Epithelial cell of proximal tubule (primary cell): ENCODE data around the gene CDC14A. TPM values are rescaled to one million over a fixed set of nuclear protein-coding genes. Genes with fewer than 3 reads are reported as not detected.

Experiments
- DNase-seq: peaks from one replicate; pipeline ENCODE4 v3.0.0-alpha.2; 2011; ENCODE audit warnings: low read depth
- H3K4me3 ChIP-seq: 2 replicates; pipeline ENCODE4 v1.5.1; 2011; ENCODE audit warnings: low read depth, mild to moderate bottlenecking, low read length
- total RNA-seq: library from RNA; depleted of rRNA; stranded (reverse); fragments of >200 nt; gene quantifications from 2 replicates; pipeline ENCODE4 v1.2.3, GENCODE V29; 2015
- TF ChIP-seq, protein P1 (sequence below): conservative IDR thresholded peaks from 2 replicates; pipeline ENCODE4 v1.5.1; 2012; ENCODE audit warnings: low read depth, mild to moderate bottlenecking, low read length

The CDC14A gene
- total RNA-seq, 1 donor from 2014 or later = 7.4 TPM

DNA sequence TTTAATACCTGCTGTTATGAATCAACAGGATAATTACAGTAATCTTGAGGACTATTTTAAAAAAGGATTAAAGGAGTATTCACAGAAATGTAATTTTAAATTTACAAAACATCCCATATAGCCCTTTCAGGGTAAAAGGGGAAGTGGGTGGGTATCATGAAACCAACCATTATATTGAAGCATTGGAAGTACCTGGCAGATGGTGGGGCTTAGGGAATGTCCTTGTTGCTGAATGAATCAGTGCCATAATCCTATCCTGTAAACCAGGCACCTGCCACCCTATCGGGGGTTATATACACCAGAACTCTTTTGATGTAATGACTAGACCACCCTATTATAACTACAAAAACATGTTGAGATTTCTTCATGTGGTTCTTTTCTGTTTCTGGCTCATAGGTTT, 30.4 kb downstream of the CDC14A start:
- no peak overlapping the region for H3K4me3 ChIP-seq
- TF ChIP-seq, protein P1, sequence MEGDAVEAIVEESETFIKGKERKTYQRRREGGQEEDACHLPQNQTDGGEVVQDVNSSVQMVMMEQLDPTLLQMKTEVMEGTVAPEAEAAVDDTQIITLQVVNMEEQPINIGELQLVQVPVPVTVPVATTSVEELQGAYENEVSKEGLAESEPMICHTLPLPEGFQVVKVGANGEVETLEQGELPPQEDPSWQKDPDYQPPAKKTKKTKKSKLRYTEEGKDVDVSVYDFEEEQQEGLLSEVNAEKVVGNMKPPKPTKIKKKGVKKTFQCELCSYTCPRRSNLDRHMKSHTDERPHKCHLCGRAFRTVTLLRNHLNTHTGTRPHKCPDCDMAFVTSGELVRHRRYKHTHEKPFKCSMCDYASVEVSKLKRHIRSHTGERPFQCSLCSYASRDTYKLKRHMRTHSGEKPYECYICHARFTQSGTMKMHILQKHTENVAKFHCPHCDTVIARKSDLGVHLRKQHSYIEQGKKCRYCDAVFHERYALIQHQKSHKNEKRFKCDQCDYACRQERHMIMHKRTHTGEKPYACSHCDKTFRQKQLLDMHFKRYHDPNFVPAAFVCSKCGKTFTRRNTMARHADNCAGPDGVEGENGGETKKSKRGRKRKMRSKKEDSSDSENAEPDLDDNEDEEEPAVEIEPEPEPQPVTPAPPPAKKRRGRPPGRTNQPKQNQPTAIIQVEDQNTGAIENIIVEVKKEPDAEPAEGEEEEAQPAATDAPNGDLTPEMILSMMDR = no peak

DNA sequence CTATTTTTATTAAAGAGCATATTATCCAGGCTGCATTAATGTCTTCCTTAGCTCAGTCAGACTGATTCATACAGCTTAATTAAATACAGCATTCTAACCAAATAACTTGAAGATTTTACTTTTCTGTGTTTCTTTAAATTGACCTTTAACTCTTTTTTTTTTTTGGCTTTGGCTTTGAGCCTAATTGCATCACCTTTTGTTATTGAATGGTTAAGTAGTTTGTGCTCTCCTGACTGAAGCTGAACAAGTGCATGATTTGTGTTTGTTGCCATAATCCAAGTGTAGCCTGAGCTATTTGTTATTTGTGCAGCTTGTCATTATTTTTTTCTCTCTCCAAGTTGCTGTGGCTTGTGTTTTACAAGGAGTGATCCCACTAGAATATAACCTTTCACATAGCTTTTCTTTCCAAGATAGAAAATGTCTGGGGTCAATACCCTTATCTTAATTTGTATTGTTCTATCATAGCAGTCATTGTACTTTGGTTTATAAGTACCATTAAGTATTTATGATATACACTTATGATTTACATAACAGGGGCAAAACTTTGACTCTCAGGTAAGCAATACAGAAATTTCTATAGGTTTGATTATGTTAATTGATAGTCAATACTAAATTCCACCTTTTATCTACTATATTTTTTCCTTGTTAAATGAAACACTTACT, 31.6 kb downstream of the CDC14A start:
- TF ChIP-seq, protein P1 = no peak
- H3K4me3 ChIP-seq = no peak overlapping the region
- no peak for DNase-seq

More for the DNA sequence above, 30.4 kb downstream of the CDC14A start:
- DNase-seq = no peak

DNA sequence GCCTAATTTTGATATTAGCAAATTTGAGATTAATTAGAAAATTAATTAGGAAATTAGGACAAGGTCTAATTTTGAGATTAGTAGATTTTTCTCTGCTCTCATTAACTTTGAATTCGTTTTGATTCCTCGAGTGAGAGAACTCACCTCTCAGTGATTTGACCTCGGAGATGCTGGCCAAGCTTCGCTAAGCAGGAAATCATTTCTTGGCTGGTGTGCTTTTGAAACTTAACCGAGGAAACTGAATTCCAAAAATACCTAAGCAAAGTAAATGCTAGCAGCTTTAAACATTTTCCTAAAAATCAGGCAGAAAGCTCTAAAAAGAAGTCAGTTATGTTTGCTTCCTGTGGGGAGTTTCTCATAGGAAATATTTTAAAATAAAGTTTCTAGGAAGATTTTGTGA, 34.9 kb downstream of the CDC14A start:
- TF ChIP-seq, protein P1 = no peak
- no peak overlapping the region for H3K4me3 ChIP-seq
- peak; percentile 15 for DNase-seq

DNA sequence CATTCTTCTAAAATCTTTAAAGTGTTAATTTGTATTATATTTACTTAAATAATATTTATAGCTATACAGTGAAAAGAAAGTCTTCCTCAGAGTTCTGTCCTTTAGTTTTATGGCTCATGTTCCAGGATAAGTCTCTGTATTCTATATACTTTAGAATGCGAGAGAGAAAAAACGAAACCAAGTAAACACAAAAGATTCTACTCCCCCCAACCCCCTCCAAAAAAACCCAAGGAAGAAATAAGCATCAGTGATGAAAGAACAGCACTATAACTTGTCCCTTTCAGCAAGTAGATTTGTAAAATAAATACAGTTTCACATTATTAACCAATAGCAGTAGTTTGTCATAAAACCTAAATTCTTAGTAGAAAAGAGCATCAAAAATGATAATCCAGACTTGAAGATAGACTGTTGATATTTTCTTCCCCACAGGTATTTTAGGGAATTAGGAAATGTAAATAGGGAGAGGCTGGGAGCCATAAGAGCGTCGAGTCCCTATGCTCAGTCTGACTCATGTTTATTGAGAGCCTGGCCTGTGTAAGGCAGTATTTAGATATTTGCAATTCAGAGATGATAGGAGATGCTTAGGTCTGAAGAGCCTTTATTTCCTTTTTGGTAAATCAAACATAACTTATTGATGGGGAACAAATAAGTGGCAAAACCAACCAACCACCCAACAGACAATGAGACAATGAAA, 35.5 kb downstream of the CDC14A start:
- TF ChIP-seq, protein P1 = no peak
- H3K4me3 ChIP-seq = no peak overlapping the region
- DNase-seq = no peak

DNA sequence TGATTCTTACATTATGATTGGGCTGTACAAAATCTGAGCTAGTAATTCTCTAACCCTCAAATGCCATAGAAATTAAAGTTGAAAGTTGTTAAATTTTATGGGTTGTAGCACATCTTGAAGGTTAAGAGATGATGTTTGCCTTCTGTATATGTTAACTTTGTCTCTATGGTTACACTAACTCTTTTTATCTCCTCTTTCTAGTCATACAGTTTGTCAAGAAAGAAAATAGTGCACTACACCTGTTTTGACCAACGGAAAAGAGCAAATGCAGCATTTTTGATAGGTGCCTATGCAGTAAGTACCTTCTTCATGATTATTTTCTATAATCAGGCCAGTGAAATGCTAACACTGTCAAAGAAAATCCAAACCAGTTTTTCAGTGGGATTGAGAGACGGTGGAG, 38.2 kb downstream of the CDC14A start:
- TF ChIP-seq, protein P1 = no peak
- DNase-seq = no peak
- no peak overlapping the region for H3K4me3 ChIP-seq

DNA sequence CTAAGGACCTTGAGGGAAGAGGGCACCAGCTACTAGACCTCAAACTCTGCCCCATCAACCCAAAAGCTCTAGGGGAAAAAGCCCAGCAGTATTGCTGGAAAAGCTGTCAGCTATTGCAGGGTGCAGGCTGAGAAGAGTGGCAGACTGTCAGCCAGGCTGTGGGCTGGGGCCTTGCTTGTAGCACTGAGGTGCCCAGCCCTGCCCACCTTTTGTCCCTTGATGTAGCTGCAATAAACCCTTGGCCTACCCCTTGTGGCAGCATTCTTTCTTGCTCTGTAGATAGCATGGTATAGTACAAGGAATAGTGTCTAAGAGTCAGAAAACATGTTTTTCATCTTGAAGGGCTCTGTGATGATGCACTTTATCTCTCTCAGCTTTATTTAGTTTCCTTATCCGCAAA, 39.4 kb downstream of the CDC14A start:
- no peak for DNase-seq
- H3K4me3 ChIP-seq = no peak overlapping the region
- TF ChIP-seq, protein P1 = no peak

DNA sequence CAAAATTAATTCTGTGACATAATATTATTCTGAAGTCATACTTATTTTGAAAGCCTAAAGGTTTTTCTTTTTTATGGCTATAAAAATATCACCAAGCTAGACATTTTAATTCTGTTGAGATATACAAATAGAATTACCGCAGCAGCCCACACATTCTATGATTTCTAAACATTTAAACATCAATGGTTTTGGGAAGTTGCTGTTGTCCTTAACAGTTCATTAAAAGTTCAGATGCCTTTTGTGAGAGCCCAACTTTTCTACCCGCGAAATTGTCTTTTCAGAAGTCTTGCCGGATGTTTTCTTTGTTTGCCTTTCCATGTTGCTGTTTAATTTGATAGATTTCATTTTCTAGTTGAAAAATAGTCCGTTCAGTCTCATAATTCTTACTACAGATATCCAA, 40.5 kb downstream of the CDC14A start:
- H3K4me3 ChIP-seq = no peak overlapping the region
- DNase-seq = no peak
- TF ChIP-seq, protein P1 = no peak
